NT2/D1 (cell line): ENCODE measurements around the gene FAM83D.

Experiments used
- DNase-seq: peaks from one replicate; pipeline ENCODE4 v3.0.0-alpha.2; 2011; ENCODE audit warnings: low read depth, low spot score
- H3K27me3 ChIP-seq: 2 replicates; pipeline ENCODE4 v1.6.0; 2011; ENCODE audit warnings: mild to moderate bottlenecking; ENCODE audit not compliant: insufficient read length, insufficient read depth
- H3K36me3 ChIP-seq: 2 replicates; pipeline ENCODE4 v1.6.1; 2011; ENCODE audit warnings: mild to moderate bottlenecking, low read length, mixed read lengths; ENCODE audit not compliant: insufficient read depth, insufficient read length
- H3K4me1 ChIP-seq: 2 replicates; pipeline ENCODE4 v1.5.1; 2011; ENCODE audit not compliant: insufficient read depth, insufficient read length
- H3K4me3 ChIP-seq: 2 replicates; pipeline ENCODE4 v1.5.1; 2011; ENCODE audit warnings: low read depth; ENCODE audit not compliant: insufficient read length
- H3K9ac ChIP-seq: 2 replicates; pipeline ENCODE4 v1.6.0; 2011; ENCODE audit warnings: low read depth; ENCODE audit not compliant: insufficient read length
- H3K9me3 ChIP-seq: 2 replicates; pipeline ENCODE4 v1.5.1; 2011; ENCODE audit warnings: mild to moderate bottlenecking, low read length; ENCODE audit not compliant: insufficient read depth
- SUZ12 ChIP-seq: IDR thresholded peaks from 2 replicates; pipeline ENCODE4 v1.6.1; 2011; ENCODE audit not compliant: insufficient read length, insufficient read depth; ENCODE audit errors: extremely low read depth
- YY1 ChIP-seq: IDR thresholded peaks from 2 replicates; pipeline ENCODE4 v1.6.1; 2011; ENCODE audit not compliant: insufficient read length, insufficient read depth
- ZNF274 ChIP-seq: IDR thresholded peaks from 2 replicates; pipeline ENCODE4 v1.6.1; 2011; ENCODE audit warnings: mild to moderate bottlenecking, low read depth, low read length

Gene FAM83D

GRCh38 chr20:38930242-38930569 lies 4.0 kb downstream of the FAM83D start:
- Histone ChIP-seq H3K4me3 (no peak overlapping the region), H3K36me3 (peaks cover 43% of the 10 kb centered on the region), H3K4me1 (peaks cover 10% of the 10 kb centered on the region), H3K27me3 (no peaks in the 10 kb centered on the region), H3K9me3 (no peaks in the 10 kb centered on the region), H3K9ac (no peak overlapping the region)
- TF ChIP-seq YY1 (no peak), SUZ12 (no peak), ZNF274 (no peak)
- DNase-seq: no peak

- peaks cover 12% of the 10 kb centered on the region for H3K4me1 ChIP-seq
- peak overlapping the region; percentile 1 for H3K9ac ChIP-seq
- no peaks in the 10 kb centered on the region for H3K27me3 ChIP-seq
- H3K36me3 ChIP-seq: peaks cover 60% of the 10 kb centered on the region
- TF ChIP-seq ZNF274 (no peak), SUZ12 (no peak)
- no peak for DNase-seq
- no peak overlapping the region for H3K4me3 ChIP-seq
- no peaks in the 10 kb centered on the region for H3K9me3 ChIP-seq
Observed at GRCh38 chr20:38931984-38932383, 5.8 kb downstream of the FAM83D start.

GRCh38 chr20:38932457-38933120 lies 6.4 kb downstream of the FAM83D start:
- peaks cover 12% of the 10 kb centered on the region for H3K4me1 ChIP-seq
- no peak overlapping the region for H3K4me3 ChIP-seq
- H3K36me3 ChIP-seq: peaks cover 66% of the 10 kb centered on the region
- H3K27me3 ChIP-seq: no peaks in the 10 kb centered on the region
- TF ChIP-seq ZNF274: no peak
- TF ChIP-seq YY1: no peak
- no peak for TF ChIP-seq SUZ12
- H3K9me3 ChIP-seq: no peaks in the 10 kb centered on the region
- no peak overlapping the region for H3K9ac ChIP-seq
- no peak for DNase-seq

- no peak for DNase-seq
- Histone ChIP-seq H3K27me3 (no peaks in the 10 kb centered on the region), H3K9ac (no peak overlapping the region), H3K4me1 (peaks cover 7% of the 10 kb centered on the region), H3K9me3 (no peaks in the 10 kb centered on the region), H3K4me3 (no peak overlapping the region), H3K36me3 (peaks cover 68% of the 10 kb centered on the region)
- no peak for TF ChIP-seq ZNF274
Observed at GRCh38 chr20:38934530-38934929, 8.3 kb downstream of the FAM83D start.

- Histone ChIP-seq H3K36me3 (peaks cover 68% of the 10 kb centered on the region), H3K4me3 (no peak overlapping the region), H3K27me3 (no peaks in the 10 kb centered on the region), H3K9ac (no peak overlapping the region), H3K4me1 (peaks cover 6% of the 10 kb centered on the region), H3K9me3 (no peaks in the 10 kb centered on the region)
- DNase-seq: no peak
- no peak for TF ChIP-seq ZNF274
- TF ChIP-seq SUZ12: no peak
- TF ChIP-seq YY1: no peak
Observed at GRCh38 chr20:38935285-38935684, 9.1 kb downstream of the FAM83D start.

- Histone ChIP-seq H3K4me3 (no peak overlapping the region), H3K9me3 (no peaks in the 10 kb centered on the region), H3K9ac (no peak overlapping the region), H3K4me1 (peaks cover 6% of the 10 kb centered on the region), H3K36me3 (peaks cover 73% of the 10 kb centered on the region), H3K27me3 (no peaks in the 10 kb centered on the region)
- DNase-seq: no peak
- TF ChIP-seq YY1: no peak
- no peak for TF ChIP-seq SUZ12
- TF ChIP-seq ZNF274: no peak
Observed at GRCh38 chr20:38935967-38936407, 9.8 kb downstream of the FAM83D start.

- Histone ChIP-seq H3K9me3 (no peaks in the 10 kb centered on the region), H3K4me3 (no peak overlapping the region), H3K27me3 (no peaks in the 10 kb centered on the region), H3K9ac (no peak overlapping the region), H3K4me1 (peaks cover 6% of the 10 kb centered on the region), H3K36me3 (peaks cover 73% of the 10 kb centered on the region)
- TF ChIP-seq YY1 (no peak), SUZ12 (no peak), ZNF274 (no peak)
- DNase-seq: no peak
Observed at GRCh38 chr20:38937000-38937399, 10.8 kb downstream of the FAM83D start.

- TF ChIP-seq ZNF274 (no peak), SUZ12 (no peak), YY1 (no peak)
- H3K4me3 ChIP-seq: no peak overlapping the region
- no peak for DNase-seq
- H3K36me3 ChIP-seq: peaks cover 79% of the 10 kb centered on the region
- no peaks in the 10 kb centered on the region for H3K9me3 ChIP-seq
- peaks cover 6% of the 10 kb centered on the region for H3K4me1 ChIP-seq
- no peak overlapping the region for H3K9ac ChIP-seq
- H3K27me3 ChIP-seq: no peaks in the 10 kb centered on the region
Observed at GRCh38 chr20:38937978-38938473, 11.8 kb downstream of the FAM83D start.
